ENCODE results near the gene MAP9. TPM values are rescaled to one million over a fixed set of nuclear protein-coding genes. Genes with fewer than 3 reads are reported as not detected.

MAP9 gene
- total and polyA plus RNA-seq, 2 donors (not counting 1 experiment from before 2014, with no cell fraction given): 4.5 to 16.3 TPM

GRCh38 chr4:155367608-155368007 lies 9.2 kb downstream of the MAP9 start:
- CTCF ChIA-PET: interaction anchor here (0.8 to 0.9 kb wide), 2 partner anchors 13 to 814 kb away, joined by 3 read pairs; no protein-coding TSS in a partner anchor
- WGBS (ENCODE audit: insufficient coverage): no CpG with 5 or more reads among the region's 2 CpGs

More at GRCh38 chr4:155367608-155368007, 9.2 kb downstream of the MAP9 start:
- Histone ChIP-seq H2AFZ (ENCODE audit: insufficient read depth, low read depth, low read length, poor library complexity, severe bottlenecking) (no peak overlapping the region), H3K4me1 (ENCODE audit: control insufficient read depth in 2 of 2, insufficient read depth in 2 of 2, low read length in 2 of 2) (no peaks in the 10 kb centered on the region), H3K4me2 (replicated peaks; ENCODE audit: low read depth, low read length, poor library complexity, severe bottlenecking) (no peak overlapping the region), H3K27me3 (replicated peaks in 1 of 4; ENCODE audit: control extremely low read depth in 1 of 4, control insufficient read depth in 3 of 4, insufficient read depth in 4 of 4, low read length in 3 of 4) (no peaks in the 10 kb centered on the region), H3K36me3 (replicated peaks in 1 of 2; ENCODE audit: control extremely low read depth in 1 of 2, control insufficient read depth in 1 of 2, extremely low read depth in 1 of 2, insufficient read depth in 2 of 2, low read length in 1 of 2) (peaks cover 4% of the 10 kb centered on the region in 2 experiments), H3K79me2 (ENCODE audit: control insufficient read depth, insufficient read depth, low read length) (no peaks in the 10 kb centered on the region), H4K20me1 (ENCODE audit: control insufficient read depth, insufficient read depth, low read length, poor library complexity, severe bottlenecking) (no peaks in the 10 kb centered on the region), H3K9ac (ENCODE audit: low read length) (no peak overlapping the region), H3K9me3 (ENCODE audit: control extremely low read depth in 1 of 3, control insufficient read depth in 2 of 3, insufficient read depth in 1 of 3, low read length in 2 of 3) (no peaks in the 10 kb centered on the region), H3K27ac (ENCODE audit: low read length in 2 of 2) (no peak overlapping the region), H3K4me3 (ENCODE audit: control extremely low read depth in 1 of 5, extremely low read depth in 1 of 5, insufficient read depth in 1 of 5, low read depth in 2 of 5, low read length in 4 of 5) (no peak overlapping the region)
- Mint-ChIP-seq H3K27ac (no peak overlapping the region), H3K4me1 (no peaks in the 10 kb centered on the region), H3K27me3 (no peaks in the 10 kb centered on the region), H3K9me3 (ENCODE audit: insufficient read depth) (no peaks in the 10 kb centered on the region), H3K4me3 (no peak overlapping the region)
- ATAC-seq (ENCODE audit: low read depth): no peak
- DNase-seq: no peak
- POLR2A ChIA-PET: no interaction called here
- TF ChIP-seq EZH2 (IDR thresholded peaks at IDR 0.05; ENCODE audit: borderline replicate concordance, insufficient read depth, low read depth, low read length, poor library complexity, severe bottlenecking) (no peak), CTCF (IDR thresholded peaks at IDR 0.05) (no peak)
- intact Hi-C loops (cut with micrococcal nuclease): no loop called here

Measured in B cell (primary cell).